Measurements from ENCODE around the gene ETV2. TPM values are rescaled to one million over a fixed set of nuclear protein-coding genes. Genes with fewer than 3 reads are reported as not detected.

Gene ETV2
- total and polyA plus RNA-seq, 7 experiments from 2014 or later = 0.56 to 0.89 (median 0.70) TPM; not detected in 2

- no peak for DNase-seq
- Mint-ChIP-seq H3K9me3 (peaks cover 0 to 1% (median 0%) of the 10 kb centered on the region in 11 donors), H3K36me3 (peaks cover 24 to 57% (median 26%) of the 10 kb centered on the region in 5 donors), H3K4me3 (no peak overlapping the region), H3K4me1 (peaks cover 8 to 25% (median 15%) of the 10 kb centered on the region in 7 donors), H3K27me3 (no peaks in the 10 kb centered on the region), H3K27ac (no peak overlapping the region)
- ChIA-PET POLR2A (interaction anchor here (0.8 kb wide), 1 partner anchor 14 kb away, joined by 3 read pairs; the partner anchor contains the start of gene COX6B1), CTCF (interaction anchor here (0.7 kb wide), 1 partner anchor 14 kb away, joined by 3 read pairs; the partner anchor contains the start of gene COX6B1)
- no peak for ATAC-seq
- no peaks in the 10 kb centered on the region for H3K9me3 ChIP-seq (ENCODE audit: control insufficient read depth in 2 of 3, low read length in 3 of 3)
- H3K27me3 ChIP-seq (ENCODE audit: control insufficient read depth in 2 of 2, insufficient read depth in 2 of 2, low read length in 2 of 2) = no peaks in the 10 kb centered on the region
- no peak overlapping the region for H3K27ac ChIP-seq (ENCODE audit: low read depth, low read length)
- intact Hi-C loops (cut with micrococcal nuclease) = no loop called here
- peaks cover 6 to 8% of the 10 kb centered on the region in 2 donors for H3K4me1 ChIP-seq (ENCODE audit: control insufficient read depth in 2 of 2, insufficient read depth in 2 of 2, low read length in 2 of 2)
- peaks cover 15 to 85% (median 22%) of the 10 kb centered on the region in 3 experiments for H3K36me3 ChIP-seq (ENCODE audit: control insufficient read depth in 2 of 3, insufficient read depth in 3 of 3, low read length in 3 of 3)
- H3K4me3 ChIP-seq (ENCODE audit: low read length) = no peak overlapping the region
Observed at GRCh38 chr19:35633727-35634440, 7.7 kb upstream of the ETV2 start.

DNA sequence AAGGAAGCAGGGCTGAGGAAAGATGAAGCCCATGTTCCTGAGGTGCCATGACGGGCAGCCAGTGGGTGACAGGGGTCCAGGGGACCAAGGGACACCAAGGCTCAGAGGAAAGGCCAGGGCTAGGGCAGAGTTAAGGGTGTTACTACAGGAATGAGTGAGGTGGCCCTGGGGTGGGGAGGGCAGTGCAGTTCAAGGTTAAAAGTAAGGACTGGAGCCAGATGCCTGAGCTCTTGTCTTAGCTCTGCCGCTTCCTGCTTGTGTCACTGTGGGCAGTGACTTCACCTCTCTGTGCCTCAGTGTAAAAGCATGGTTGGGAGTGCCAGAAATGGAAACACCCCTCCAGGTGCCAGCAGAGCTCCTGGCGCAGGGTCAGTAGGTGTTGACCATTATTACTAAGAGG, 4.9 kb upstream of the ETV2 start:
- no peak overlapping the region for H3K27ac ChIP-seq (ENCODE audit: low read depth, low read length)
- no peak overlapping the region for H3K27ac Mint-ChIP-seq
- CTCF ChIA-PET = no interaction called here
- no peaks in the 10 kb centered on the region for H3K9me3 Mint-ChIP-seq
- peaks cover 16 to 43% (median 21%) of the 10 kb centered on the region in 5 donors for H3K36me3 Mint-ChIP-seq
- no peak for DNase-seq
- H3K4me1 ChIP-seq (ENCODE audit: control insufficient read depth in 2 of 2, insufficient read depth in 2 of 2, low read length in 2 of 2) = peaks cover 4 to 6% of the 10 kb centered on the region in 2 donors
- H3K4me1 Mint-ChIP-seq = peaks cover 7 to 17% (median 11%) of the 10 kb centered on the region in 7 donors
- no peaks in the 10 kb centered on the region for H3K27me3 Mint-ChIP-seq
- no peak overlapping the region for H3K4me3 ChIP-seq (ENCODE audit: low read length)
- POLR2A ChIA-PET = no interaction called here
- peaks cover 5 to 66% (median 15%) of the 10 kb centered on the region in 3 experiments for H3K36me3 ChIP-seq (ENCODE audit: control insufficient read depth in 2 of 3, insufficient read depth in 3 of 3, low read length in 3 of 3)
- intact Hi-C loops (cut with micrococcal nuclease) = no loop called here
- H3K4me3 Mint-ChIP-seq = no peak overlapping the region
- no peaks in the 10 kb centered on the region for H3K9me3 ChIP-seq (ENCODE audit: control insufficient read depth in 2 of 3, low read length in 3 of 3)
- ATAC-seq = no peak
- no peaks in the 10 kb centered on the region for H3K27me3 ChIP-seq (ENCODE audit: control insufficient read depth in 2 of 2, insufficient read depth in 2 of 2, low read length in 2 of 2)

- Mint-ChIP-seq H3K27ac (peak overlapping the region in 1 of 9 donors; percentile 14), H3K27me3 (no peaks in the 10 kb centered on the region), H3K4me1 (peaks cover 7 to 14% (median 9%) of the 10 kb centered on the region in 7 donors), H3K36me3 (peaks cover 11 to 38% (median 16%) of the 10 kb centered on the region in 5 donors), H3K4me3 (no peak overlapping the region), H3K9me3 (no peaks in the 10 kb centered on the region)
- Histone ChIP-seq H3K9me3 (ENCODE audit: control insufficient read depth in 2 of 3, low read length in 3 of 3) (no peaks in the 10 kb centered on the region), H3K4me3 (ENCODE audit: low read length) (no peak overlapping the region), H3K4me1 (ENCODE audit: control insufficient read depth in 2 of 2, insufficient read depth in 2 of 2, low read length in 2 of 2) (peaks cover 8 to 11% of the 10 kb centered on the region in 2 donors), H3K36me3 (ENCODE audit: control insufficient read depth in 2 of 3, insufficient read depth in 3 of 3, low read length in 3 of 3) (peaks cover 0 to 61% (median 10%) of the 10 kb centered on the region in 3 experiments), H3K27ac (ENCODE audit: low read depth, low read length) (no peak overlapping the region), H3K27me3 (ENCODE audit: control insufficient read depth in 2 of 2, insufficient read depth in 2 of 2, low read length in 2 of 2) (no peaks in the 10 kb centered on the region)
- POLR2A ChIA-PET = no interaction called here
- CTCF ChIA-PET = no interaction called here
- intact Hi-C loops (cut with micrococcal nuclease) = no loop called here
- ATAC-seq = no peak
- DNase-seq = no peak
Observed at GRCh38 chr19:35637165-35637564, 4.4 kb upstream of the ETV2 start.

DNA sequence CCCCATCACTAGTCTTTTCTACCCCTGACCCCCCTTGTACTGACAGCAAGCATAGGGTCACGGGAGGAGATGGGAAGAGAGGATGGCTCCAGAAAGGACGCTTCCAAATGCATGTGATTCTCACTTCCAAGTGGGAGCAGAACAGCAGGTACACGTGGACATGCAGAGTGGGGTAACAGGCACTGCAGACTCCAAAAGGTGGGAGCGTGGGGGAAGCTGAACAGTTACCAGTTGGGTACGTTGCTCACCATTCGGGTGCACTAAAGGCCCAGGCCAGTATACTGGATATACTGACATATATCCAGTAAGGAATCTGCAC, 2.3 kb upstream of the ETV2 start:
- Mint-ChIP-seq H3K9me3 (no peaks in the 10 kb centered on the region), H3K27ac (peak overlapping the region in 2 of 9 donors; percentile 18 to 38), H3K27me3 (no peaks in the 10 kb centered on the region), H3K36me3 (peaks cover 8 to 23% (median 12%) of the 10 kb centered on the region in 5 donors), H3K4me3 (peak overlapping the region in 1 of 10 donors; percentile 43), H3K4me1 (peaks cover 0 to 14% (median 11%) of the 10 kb centered on the region in 7 donors)
- ChIA-PET POLR2A (interaction anchor here (0.9 kb wide), 1 partner anchor 26 kb away, joined by 3 read pairs; the partner anchor contains the start of gene HAUS5), CTCF (no interaction called here)
- no peak for DNase-seq
- H3K4me3 ChIP-seq (ENCODE audit: low read length) = no peak overlapping the region
- no peak for ATAC-seq
- H3K9me3 ChIP-seq (ENCODE audit: control insufficient read depth in 2 of 3, low read length in 3 of 3) = no peaks in the 10 kb centered on the region
- H3K4me1 ChIP-seq (ENCODE audit: control insufficient read depth in 2 of 2, insufficient read depth in 2 of 2, low read length in 2 of 2) = peaks cover 17 to 18% of the 10 kb centered on the region in 2 donors
- H3K27me3 ChIP-seq (ENCODE audit: control insufficient read depth in 2 of 2, insufficient read depth in 2 of 2, low read length in 2 of 2) = no peaks in the 10 kb centered on the region
- H3K27ac ChIP-seq (ENCODE audit: low read depth, low read length) = no peak overlapping the region
- intact Hi-C loops (cut with micrococcal nuclease) = no loop called here
- H3K36me3 ChIP-seq (ENCODE audit: control insufficient read depth in 2 of 3, insufficient read depth in 3 of 3, low read length in 3 of 3) = peaks cover 0 to 44% (median 0%) of the 10 kb centered on the region in 3 experiments

GRCh38 chr19:35639863-35640262, 1.7 kb upstream of the ETV2 start:
- H3K4me3 ChIP-seq (ENCODE audit: low read length) = no peak overlapping the region
- peaks cover 0 to 38% (median 0%) of the 10 kb centered on the region in 3 experiments for H3K36me3 ChIP-seq (ENCODE audit: control insufficient read depth in 2 of 3, insufficient read depth in 3 of 3, low read length in 3 of 3)
- intact Hi-C loops (cut with micrococcal nuclease) = loop anchor here (5.0 to 10.0 kb wide), 4 partner anchors 375 to 735 kb away; partner anchors contain the start of genes FXYD7 (in 1 of the 2), THAP8 (in 1 of the 2), USF2 (in 1 of the 2) and WDR62 (in 1 of the 2)
- no peaks in the 10 kb centered on the region for H3K27me3 ChIP-seq (ENCODE audit: control insufficient read depth in 2 of 2, insufficient read depth in 2 of 2, low read length in 2 of 2)
- Mint-ChIP-seq H3K27ac (peak overlapping the region in 2 of 9 donors; percentile 18 to 22), H3K4me3 (peak overlapping the region in 2 of 10 donors; percentile 18 to 43), H3K36me3 (peaks cover 8 to 23% (median 12%) of the 10 kb centered on the region in 5 donors), H3K4me1 (peaks cover 3 to 18% (median 16%) of the 10 kb centered on the region in 7 donors), H3K9me3 (no peaks in the 10 kb centered on the region), H3K27me3 (no peaks in the 10 kb centered on the region)
- peaks cover 18 to 20% of the 10 kb centered on the region in 2 donors for H3K4me1 ChIP-seq (ENCODE audit: control insufficient read depth in 2 of 2, insufficient read depth in 2 of 2, low read length in 2 of 2)
- no peak for DNase-seq
- ChIA-PET CTCF (no interaction called here), POLR2A (no interaction called here)
- no peak for ATAC-seq
- H3K27ac ChIP-seq (ENCODE audit: low read depth, low read length) = no peak overlapping the region
- H3K9me3 ChIP-seq (ENCODE audit: control insufficient read depth in 2 of 3, low read length in 3 of 3) = no peaks in the 10 kb centered on the region

DNA sequence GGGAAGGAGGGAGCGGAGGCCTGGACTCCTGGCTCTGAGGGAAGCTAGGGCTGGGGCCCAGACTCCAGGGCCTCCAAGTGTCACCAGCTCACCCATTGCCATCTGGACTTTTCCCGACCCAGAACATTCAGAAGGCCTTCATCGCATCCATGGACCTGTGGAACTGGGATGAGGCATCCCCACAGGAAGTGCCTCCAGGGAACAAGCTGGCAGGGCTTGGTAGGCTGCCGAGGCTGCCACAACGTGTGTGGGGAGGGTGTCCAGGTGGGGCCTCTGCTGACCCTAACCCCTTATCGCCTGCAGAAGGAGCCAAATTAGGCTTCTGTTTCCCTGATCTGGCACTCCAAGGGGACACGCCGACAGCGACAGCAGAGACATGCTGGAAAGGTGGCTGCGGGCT, 767 bp downstream of the ETV2 start:
- ATAC-seq = no peak
- CTCF ChIA-PET = interaction anchor here (0.7 kb wide), 1 partner anchor 94 kb away, joined by 3 read pairs; no protein-coding TSS in a partner anchor
- intact Hi-C loops (cut with micrococcal nuclease) = loop anchor here (5.0 to 10.0 kb wide), 4 partner anchors 378 to 732 kb away; partner anchors contain the start of genes FXYD7 (in 1 of the 2), THAP8 (in 1 of the 2), USF2 (in 1 of the 2) and WDR62 (in 1 of the 2)

More for the DNA sequence above, 767 bp downstream of the ETV2 start:
- no peaks in the 10 kb centered on the region for H3K27me3 ChIP-seq (ENCODE audit: control insufficient read depth in 2 of 2, insufficient read depth in 2 of 2, low read length in 2 of 2)
- Mint-ChIP-seq H3K9me3 (no peaks in the 10 kb centered on the region), H3K27me3 (no peaks in the 10 kb centered on the region), H3K36me3 (peaks cover 0 to 5% (median under 1%) of the 10 kb centered on the region in 5 donors), H3K27ac (peak overlapping the region in 3 of 9 donors; percentile 39 to 69 (median 56)), H3K4me1 (peaks cover 12 to 34% (median 29%) of the 10 kb centered on the region in 7 donors), H3K4me3 (peak overlapping the region in 9 of 10 donors; percentile 66 to 94 (median 89))
- H3K4me1 ChIP-seq (ENCODE audit: control insufficient read depth in 2 of 2, insufficient read depth in 2 of 2, low read length in 2 of 2) = peaks cover 18 to 28% of the 10 kb centered on the region in 2 donors
- no peak overlapping the region for H3K4me3 ChIP-seq (ENCODE audit: low read length)
- POLR2A ChIA-PET = interaction anchor here (0.6 to 3.6 kb wide), 4 partner anchors 12 to 438 kb away, joined by 3 to 18 read pairs (median 10); partner anchors contain the start of gene HAUS5
- H3K9me3 ChIP-seq (ENCODE audit: control insufficient read depth in 2 of 3, low read length in 3 of 3) = no peaks in the 10 kb centered on the region
- peaks cover 0 to 15% (median 0%) of the 10 kb centered on the region in 3 experiments for H3K36me3 ChIP-seq (ENCODE audit: control insufficient read depth in 2 of 3, insufficient read depth in 3 of 3, low read length in 3 of 3)
- no peak for DNase-seq
- no peak overlapping the region for H3K27ac ChIP-seq (ENCODE audit: low read depth, low read length)
